ENCODE data around the gene ZEB2. TPM values are rescaled to one million over a fixed set of nuclear protein-coding genes. Genes with fewer than 3 reads are reported as not detected.

The ZEB2 gene
- total and polyA plus RNA-seq, 9 donors: 55.3 to 250 (median 174) TPM

DNA sequence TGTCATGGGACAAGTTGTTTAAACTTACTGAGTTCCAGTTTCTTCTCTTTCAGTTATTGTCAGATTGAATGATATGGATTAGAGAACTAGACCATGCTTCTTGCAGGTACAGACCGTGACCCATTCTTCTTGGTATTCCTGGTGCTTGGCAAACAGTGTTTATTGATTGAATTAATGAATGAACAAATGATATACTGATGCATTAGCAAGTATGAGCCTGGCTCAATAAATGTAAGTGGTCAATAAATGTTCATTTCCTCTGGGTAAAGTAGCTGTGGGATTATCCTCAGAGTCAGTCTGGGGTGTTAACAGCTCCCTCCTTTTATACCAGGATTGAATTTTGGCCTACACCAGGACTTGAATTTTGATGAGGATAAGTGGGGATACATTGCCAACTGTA is 160.2 kb downstream of the ZEB2 start:
- H3K9me3 ChIP-seq: no peaks in the 10 kb centered on the region
- H3K27ac ChIP-seq: no peak overlapping the region
- H3K27me3 ChIP-seq: no peaks in the 10 kb centered on the region
- intact Hi-C loops (cut with DNase I): no loop called here
- no peaks in the 10 kb centered on the region for H3K36me3 ChIP-seq
- 95 to 100% (median 100%) methylated on average over 1 of the region's 1 CpG for WGBS, 3 donors
- no peak for TF ChIP-seq EP300 (IDR thresholded peaks at IDR 0.05)
- peaks cover 4% of the 10 kb centered on the region for H3K4me1 ChIP-seq (ENCODE audit: insufficient read depth)
- H3K4me3 ChIP-seq: no peak overlapping the region
- DNase-seq: no peak

DNA sequence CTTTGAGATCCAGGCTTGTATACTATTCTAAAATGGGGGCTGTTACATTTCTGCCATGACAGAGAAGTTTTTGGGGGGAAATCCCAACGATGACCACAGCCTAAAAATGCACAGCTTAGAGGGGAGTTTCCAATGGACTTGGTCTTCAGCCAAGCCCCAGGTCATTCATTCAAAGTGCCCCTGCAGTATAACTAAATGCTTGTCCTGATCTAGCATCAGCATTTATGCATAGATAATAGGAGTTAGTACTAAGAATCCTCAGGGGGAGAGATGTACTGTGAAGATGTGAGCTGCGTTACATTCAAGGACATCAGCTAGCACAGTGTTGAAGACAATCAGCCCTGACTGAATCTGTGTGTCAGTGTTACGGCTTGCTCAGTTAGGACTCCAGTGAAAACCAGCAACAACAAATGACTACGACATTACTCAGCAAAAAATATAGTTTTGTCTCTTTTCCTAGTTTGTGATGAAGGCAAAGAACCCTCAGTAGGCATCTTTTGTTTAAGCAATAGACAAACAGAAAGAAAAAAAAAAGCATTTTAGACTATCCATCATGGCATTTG is 160.9 kb downstream of the ZEB2 start:
- Histone ChIP-seq H3K36me3 (no peaks in the 10 kb centered on the region), H3K4me3 (no peak overlapping the region), H3K27ac (no peak overlapping the region), H3K9me3 (no peaks in the 10 kb centered on the region), H3K4me1 (ENCODE audit: insufficient read depth) (peaks cover 1% of the 10 kb centered on the region), H3K27me3 (no peaks in the 10 kb centered on the region)
- TF ChIP-seq, protein P1, sequence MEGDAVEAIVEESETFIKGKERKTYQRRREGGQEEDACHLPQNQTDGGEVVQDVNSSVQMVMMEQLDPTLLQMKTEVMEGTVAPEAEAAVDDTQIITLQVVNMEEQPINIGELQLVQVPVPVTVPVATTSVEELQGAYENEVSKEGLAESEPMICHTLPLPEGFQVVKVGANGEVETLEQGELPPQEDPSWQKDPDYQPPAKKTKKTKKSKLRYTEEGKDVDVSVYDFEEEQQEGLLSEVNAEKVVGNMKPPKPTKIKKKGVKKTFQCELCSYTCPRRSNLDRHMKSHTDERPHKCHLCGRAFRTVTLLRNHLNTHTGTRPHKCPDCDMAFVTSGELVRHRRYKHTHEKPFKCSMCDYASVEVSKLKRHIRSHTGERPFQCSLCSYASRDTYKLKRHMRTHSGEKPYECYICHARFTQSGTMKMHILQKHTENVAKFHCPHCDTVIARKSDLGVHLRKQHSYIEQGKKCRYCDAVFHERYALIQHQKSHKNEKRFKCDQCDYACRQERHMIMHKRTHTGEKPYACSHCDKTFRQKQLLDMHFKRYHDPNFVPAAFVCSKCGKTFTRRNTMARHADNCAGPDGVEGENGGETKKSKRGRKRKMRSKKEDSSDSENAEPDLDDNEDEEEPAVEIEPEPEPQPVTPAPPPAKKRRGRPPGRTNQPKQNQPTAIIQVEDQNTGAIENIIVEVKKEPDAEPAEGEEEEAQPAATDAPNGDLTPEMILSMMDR (IDR thresholded peaks at IDR 0.05): no peak
- TF ChIP-seq POLR2A (IDR thresholded peaks at IDR 0.05) (no peak), EP300 (IDR thresholded peaks at IDR 0.05) (no peak)
- intact Hi-C loops (cut with DNase I): no loop called here
- WGBS, 3 donors: 56 to 72% (median 60%) methylated on average over 4 of the region's 4 CpGs
- DNase-seq: no peak

DNA sequence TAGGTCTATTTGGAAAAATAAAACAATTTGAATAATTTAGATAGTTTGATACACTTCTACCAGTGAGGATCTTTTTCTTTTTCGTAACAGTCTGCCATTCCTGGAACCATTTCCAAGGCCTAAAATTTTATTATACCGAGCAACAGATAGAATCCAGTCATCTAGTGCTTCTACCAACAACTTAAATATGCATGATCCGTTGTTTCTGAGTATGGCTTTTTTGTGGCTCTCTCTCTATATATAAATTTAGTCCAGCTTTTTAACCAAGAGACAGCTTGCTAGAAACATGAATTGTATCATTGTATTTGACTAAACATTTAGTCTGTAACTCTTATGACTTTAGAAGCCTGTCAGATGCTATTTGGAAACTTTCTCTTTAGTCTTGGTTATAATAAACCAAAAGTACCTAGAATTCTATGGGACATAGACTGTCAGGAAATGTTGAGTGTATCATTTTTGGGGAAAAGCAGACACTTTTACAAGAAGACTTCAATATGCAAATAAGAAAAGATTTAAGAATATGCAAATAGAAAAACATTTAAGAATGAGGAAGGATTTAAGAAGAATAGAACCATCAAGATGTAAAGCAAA is 161.4 kb downstream of the ZEB2 start:
- WGBS, 3 donors: 53 to 68% (median 64%) methylated on average over 3 of the region's 3 CpGs
- no peaks in the 10 kb centered on the region for H3K36me3 ChIP-seq
- H3K9me3 ChIP-seq: no peaks in the 10 kb centered on the region
- no peak for TF ChIP-seq EP300 (IDR thresholded peaks at IDR 0.05)
- no peak for TF ChIP-seq POLR2A (IDR thresholded peaks at IDR 0.05)
- TF ChIP-seq, protein P1 (IDR thresholded peaks at IDR 0.05): no peak
- no peak for DNase-seq
- H3K27ac ChIP-seq: no peak overlapping the region
- intact Hi-C loops (cut with DNase I): no loop called here
- no peak overlapping the region for H3K4me3 ChIP-seq
- no peaks in the 10 kb centered on the region for H3K27me3 ChIP-seq
- H3K4me1 ChIP-seq (ENCODE audit: insufficient read depth): no peaks in the 10 kb centered on the region

DNA sequence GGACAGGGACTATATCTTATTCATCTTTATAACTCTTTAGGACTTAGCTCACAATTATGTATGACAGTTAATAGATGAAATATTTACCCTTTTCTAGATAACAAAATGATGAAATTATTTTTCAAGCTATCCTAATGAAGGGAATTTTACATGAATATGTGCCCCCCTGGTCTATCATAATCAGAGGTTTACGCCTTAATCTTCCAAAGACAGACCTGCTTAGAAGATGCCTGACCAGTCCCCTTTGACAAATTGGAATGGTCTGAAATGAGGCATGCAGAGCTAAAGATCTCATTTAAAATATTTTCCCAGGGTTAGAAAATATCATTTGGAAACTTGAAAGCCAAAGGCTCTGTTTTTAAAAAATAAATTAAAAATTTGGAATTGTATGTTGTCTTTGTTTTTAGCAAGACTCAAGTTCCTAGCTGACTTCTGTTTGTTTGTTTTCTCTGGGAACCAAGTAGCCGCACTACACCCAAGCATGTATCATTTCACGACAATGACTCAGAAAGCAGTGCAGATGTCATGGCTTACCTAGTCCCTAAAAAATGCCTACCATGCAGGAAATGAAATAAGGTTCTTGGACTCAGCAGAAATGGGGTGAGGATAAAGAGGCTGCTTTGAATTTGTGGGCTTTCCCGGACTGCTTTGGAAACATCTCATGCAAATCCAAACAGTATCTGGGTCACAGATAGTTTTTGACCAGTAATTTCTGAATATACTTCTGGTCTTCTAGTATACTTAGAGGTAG is 162.1 kb downstream of the ZEB2 start:
- Histone ChIP-seq H3K27ac (no peak overlapping the region), H3K27me3 (no peaks in the 10 kb centered on the region), H3K36me3 (no peaks in the 10 kb centered on the region), H3K4me3 (no peak overlapping the region), H3K4me1 (ENCODE audit: insufficient read depth) (no peaks in the 10 kb centered on the region), H3K9me3 (no peaks in the 10 kb centered on the region)
- TF ChIP-seq, protein P1 (IDR thresholded peaks at IDR 0.05): no peak
- TF ChIP-seq POLR2A (IDR thresholded peaks at IDR 0.05) (no peak), EP300 (IDR thresholded peaks at IDR 0.05) (no peak)
- DNase-seq: no peak
- intact Hi-C loops (cut with DNase I): no loop called here
- WGBS, 3 donors: 54 to 60% (median 57%) methylated on average over 4 of the region's 4 CpGs

DNA sequence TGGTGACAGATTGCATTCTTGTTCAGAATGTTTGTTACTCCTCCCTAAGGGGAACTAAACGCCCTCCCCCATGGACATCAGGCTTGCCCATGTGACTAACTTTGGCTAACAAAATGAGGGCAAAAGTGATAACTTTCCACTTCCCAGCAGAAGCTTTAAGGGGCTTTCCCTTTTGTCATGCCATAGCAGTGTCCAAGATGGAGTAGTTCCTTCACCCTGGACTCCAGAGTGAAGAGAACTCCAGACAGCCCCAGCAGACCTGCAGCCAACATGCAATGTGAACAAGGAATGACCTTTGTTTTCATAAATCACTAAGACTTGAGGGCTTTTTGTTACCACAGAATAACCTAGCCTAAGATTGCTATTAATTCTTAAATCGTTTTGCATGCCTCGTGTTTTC is 163.5 kb downstream of the ZEB2 start:
- no peak overlapping the region for H3K4me3 ChIP-seq
- H3K27ac ChIP-seq: no peak overlapping the region
- TF ChIP-seq POLR2A (IDR thresholded peaks at IDR 0.05) (no peak), EP300 (IDR thresholded peaks at IDR 0.05) (no peak)
- TF ChIP-seq, protein P1 (IDR thresholded peaks at IDR 0.05): no peak
- no peak for DNase-seq
- H3K9me3 ChIP-seq: no peaks in the 10 kb centered on the region
- 79 to 85% (median 82%) methylated on average over 3 of the region's 3 CpGs for WGBS, 3 donors
- H3K27me3 ChIP-seq: no peaks in the 10 kb centered on the region
- no peaks in the 10 kb centered on the region for H3K4me1 ChIP-seq (ENCODE audit: insufficient read depth)
- intact Hi-C loops (cut with DNase I): no loop called here
- H3K36me3 ChIP-seq: no peaks in the 10 kb centered on the region

All from ovary (tissue), 9 donors.